ENCODE measurements around the gene CLECL1.

Gene CLECL1

DNA sequence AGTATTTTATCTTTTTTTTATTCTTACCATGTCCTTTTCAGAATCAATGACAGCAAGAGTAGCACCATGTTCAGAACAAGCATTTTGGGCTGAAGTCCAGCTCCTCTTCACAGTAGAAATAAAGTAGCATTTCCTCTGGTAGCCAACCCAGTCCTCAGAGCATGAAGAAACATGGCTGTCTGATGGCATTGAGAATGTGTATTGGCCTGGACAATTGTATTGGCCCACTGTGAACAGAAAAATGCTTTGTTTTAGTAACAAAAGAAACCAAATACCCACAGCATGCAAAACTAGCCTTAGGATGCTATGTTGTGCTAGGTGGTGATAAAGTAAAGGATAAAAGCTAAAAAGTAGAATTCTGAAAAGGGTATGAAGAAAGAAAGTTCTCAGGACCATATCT, 22.1 kb upstream of the CLECL1 start:
- H3K4me2 ChIP-seq (ENCODE audit: low read length), result no peak overlapping the region
- no peaks in the 10 kb centered on the region for H3K36me3 ChIP-seq (replicated peaks; ENCODE audit: low read depth, low read length)
- H3K9me3 ChIP-seq (ENCODE audit: insufficient read depth, low read length), result no peaks in the 10 kb centered on the region
- H4K20me1 ChIP-seq (ENCODE audit: insufficient read depth, low read length), result no peaks in the 10 kb centered on the region
- H3K4me3 ChIP-seq (ENCODE audit: low read length), result no peak overlapping the region
- peaks cover 13% of the 10 kb centered on the region for H3K79me2 ChIP-seq (ENCODE audit: low read length)
- H3K27ac ChIP-seq (ENCODE audit: low read length), result no peak overlapping the region
- H3K4me1 ChIP-seq (ENCODE audit: low read length), result peaks cover 35% of the 10 kb centered on the region
- no peak overlapping the region for H3K9ac ChIP-seq (ENCODE audit: low read length)
- H2AFZ ChIP-seq (ENCODE audit: low read depth, low read length), result no peak overlapping the region
- no peaks in the 10 kb centered on the region for H3K27me3 ChIP-seq (ENCODE audit: low read depth, low read length)
- TF ChIP-seq, protein P1, sequence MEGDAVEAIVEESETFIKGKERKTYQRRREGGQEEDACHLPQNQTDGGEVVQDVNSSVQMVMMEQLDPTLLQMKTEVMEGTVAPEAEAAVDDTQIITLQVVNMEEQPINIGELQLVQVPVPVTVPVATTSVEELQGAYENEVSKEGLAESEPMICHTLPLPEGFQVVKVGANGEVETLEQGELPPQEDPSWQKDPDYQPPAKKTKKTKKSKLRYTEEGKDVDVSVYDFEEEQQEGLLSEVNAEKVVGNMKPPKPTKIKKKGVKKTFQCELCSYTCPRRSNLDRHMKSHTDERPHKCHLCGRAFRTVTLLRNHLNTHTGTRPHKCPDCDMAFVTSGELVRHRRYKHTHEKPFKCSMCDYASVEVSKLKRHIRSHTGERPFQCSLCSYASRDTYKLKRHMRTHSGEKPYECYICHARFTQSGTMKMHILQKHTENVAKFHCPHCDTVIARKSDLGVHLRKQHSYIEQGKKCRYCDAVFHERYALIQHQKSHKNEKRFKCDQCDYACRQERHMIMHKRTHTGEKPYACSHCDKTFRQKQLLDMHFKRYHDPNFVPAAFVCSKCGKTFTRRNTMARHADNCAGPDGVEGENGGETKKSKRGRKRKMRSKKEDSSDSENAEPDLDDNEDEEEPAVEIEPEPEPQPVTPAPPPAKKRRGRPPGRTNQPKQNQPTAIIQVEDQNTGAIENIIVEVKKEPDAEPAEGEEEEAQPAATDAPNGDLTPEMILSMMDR (IDR thresholded peaks at IDR 0.05; ENCODE audit: low read depth, low read length), result no peak
- no peak for TF ChIP-seq EZH2phosphoT487 (IDR thresholded peaks at IDR 0.05; ENCODE audit: low read depth)

DNA sequence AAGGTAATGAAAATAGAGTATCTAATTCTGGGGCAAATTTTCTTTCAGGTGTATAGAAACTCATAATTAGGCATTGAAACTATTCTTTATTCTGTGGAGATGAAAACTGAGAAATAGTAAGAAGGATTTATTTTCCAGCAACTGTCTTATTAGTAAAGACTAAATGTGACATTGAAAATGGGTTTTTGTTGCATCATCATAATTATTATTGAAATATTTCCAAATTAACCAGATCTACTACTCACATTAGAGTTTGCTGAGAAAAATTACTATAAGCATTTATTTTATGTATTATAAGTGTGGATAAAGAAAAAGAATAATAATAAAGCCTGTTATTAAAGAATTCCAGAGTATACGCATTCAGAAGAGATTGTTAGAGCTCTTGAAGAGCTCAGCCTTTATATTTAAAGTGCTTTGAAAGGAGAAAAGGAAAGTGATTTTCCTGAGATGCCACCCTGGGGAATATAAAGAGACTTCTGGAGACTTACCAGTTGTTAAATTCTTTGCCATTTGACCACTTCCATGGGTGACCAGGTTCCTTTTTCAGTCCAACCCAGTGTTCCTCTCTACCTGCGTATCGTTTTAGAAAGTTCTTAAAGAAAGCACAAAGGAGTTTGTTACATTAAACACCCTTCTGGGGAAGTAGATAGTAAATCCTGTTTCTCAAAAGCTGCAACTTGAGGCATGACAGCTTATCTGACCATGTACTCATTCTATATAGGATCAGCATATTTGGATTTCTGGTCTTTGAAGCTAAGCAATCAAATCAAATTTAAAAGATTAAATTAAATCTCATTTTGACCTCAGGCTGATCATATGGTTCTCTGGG, 21.4 kb upstream of the CLECL1 start:
- Histone ChIP-seq H3K4me3 (ENCODE audit: low read length) (no peak overlapping the region), H4K20me1 (ENCODE audit: insufficient read depth, low read length) (no peaks in the 10 kb centered on the region), H3K79me2 (ENCODE audit: low read length) (peaks cover 7% of the 10 kb centered on the region; the same call in 1 of the 2 replicates), H3K27me3 (ENCODE audit: low read depth, low read length) (no peaks in the 10 kb centered on the region), H3K4me1 (ENCODE audit: low read length) (peaks cover 29% of the 10 kb centered on the region), H2AFZ (ENCODE audit: low read depth, low read length) (no peak overlapping the region), H3K9ac (ENCODE audit: low read length) (no peak overlapping the region), H3K9me3 (ENCODE audit: insufficient read depth, low read length) (no peaks in the 10 kb centered on the region), H3K27ac (ENCODE audit: low read length) (no peak overlapping the region), H3K36me3 (replicated peaks; ENCODE audit: low read depth, low read length) (no peaks in the 10 kb centered on the region), H3K4me2 (ENCODE audit: low read length) (no peak overlapping the region)
- TF ChIP-seq, protein P1 (IDR thresholded peaks at IDR 0.05; ENCODE audit: low read depth, low read length), result no peak
- no peak for TF ChIP-seq EZH2phosphoT487 (IDR thresholded peaks at IDR 0.05; ENCODE audit: low read depth)

DNA sequence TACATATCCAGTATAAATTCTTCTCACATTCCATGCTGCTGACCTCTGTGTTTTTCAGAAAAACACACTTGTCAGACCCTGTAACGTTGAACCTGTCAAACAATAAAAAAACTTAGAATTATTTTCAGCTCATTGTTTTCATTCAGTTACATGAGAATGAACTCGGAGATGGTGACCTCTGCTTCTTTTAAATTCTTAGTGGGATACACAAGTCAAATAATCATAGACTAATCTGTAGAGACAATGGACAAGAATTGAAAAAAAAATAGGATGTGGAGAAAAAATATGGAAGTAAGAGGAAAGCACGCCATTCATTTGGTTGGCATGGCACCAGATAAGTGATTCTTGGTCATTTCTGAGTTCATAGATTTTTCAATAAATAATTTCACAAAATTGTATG, 20.6 kb upstream of the CLECL1 start:
- TF ChIP-seq, protein P1 (IDR thresholded peaks at IDR 0.05; ENCODE audit: low read depth, low read length), result no peak
- TF ChIP-seq EZH2phosphoT487 (IDR thresholded peaks at IDR 0.05; ENCODE audit: low read depth), result no peak
- Histone ChIP-seq H3K4me3 (ENCODE audit: low read length) (no peak overlapping the region), H2AFZ (ENCODE audit: low read depth, low read length) (no peak overlapping the region), H3K9ac (ENCODE audit: low read length) (no peak overlapping the region), H4K20me1 (ENCODE audit: insufficient read depth, low read length) (no peaks in the 10 kb centered on the region), H3K79me2 (ENCODE audit: low read length) (peaks cover 6% of the 10 kb centered on the region; the same call in 1 of the 2 replicates), H3K4me1 (ENCODE audit: low read length) (peaks cover 24% of the 10 kb centered on the region), H3K4me2 (ENCODE audit: low read length) (no peak overlapping the region), H3K36me3 (replicated peaks; ENCODE audit: low read depth, low read length) (no peaks in the 10 kb centered on the region), H3K9me3 (ENCODE audit: insufficient read depth, low read length) (no peaks in the 10 kb centered on the region), H3K27ac (ENCODE audit: low read length) (no peak overlapping the region), H3K27me3 (ENCODE audit: low read depth, low read length) (no peaks in the 10 kb centered on the region)

DNA sequence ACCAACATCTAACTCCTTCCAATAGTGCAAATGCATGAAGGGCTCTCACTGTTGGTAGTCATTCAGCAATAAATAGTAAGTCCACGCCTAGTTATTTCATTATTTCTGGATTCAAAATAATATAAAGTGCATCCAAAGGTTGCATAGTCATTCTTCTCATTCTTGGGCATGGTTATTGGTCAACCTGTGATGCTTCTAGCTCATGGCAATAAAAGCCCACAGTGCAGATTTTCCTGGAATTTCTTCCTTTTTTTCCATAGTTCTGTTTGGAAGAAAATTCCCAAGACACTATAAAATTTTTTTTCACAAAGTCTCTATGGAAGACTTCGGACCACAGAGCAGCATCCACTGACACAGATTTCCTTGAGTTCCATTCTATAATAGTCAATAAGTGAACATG, 20.2 kb upstream of the CLECL1 start:
- H3K9me3 ChIP-seq (ENCODE audit: insufficient read depth, low read length), result no peaks in the 10 kb centered on the region
- no peak overlapping the region for H3K4me3 ChIP-seq (ENCODE audit: low read length)
- H3K9ac ChIP-seq (ENCODE audit: low read length), result no peak overlapping the region
- no peaks in the 10 kb centered on the region for H3K27me3 ChIP-seq (ENCODE audit: low read depth, low read length)
- peaks cover 20% of the 10 kb centered on the region for H3K4me1 ChIP-seq (ENCODE audit: low read length)
- H3K4me2 ChIP-seq (ENCODE audit: low read length), result no peak overlapping the region
- no peaks in the 10 kb centered on the region for H3K36me3 ChIP-seq (replicated peaks; ENCODE audit: low read depth, low read length)
- no peak overlapping the region for H3K27ac ChIP-seq (ENCODE audit: low read length)
- H3K79me2 ChIP-seq (ENCODE audit: low read length), result 0 out of 2 replicates have a peak, but pooled peaks cover 1% of the 10 kb centered on the region
- H2AFZ ChIP-seq (ENCODE audit: low read depth, low read length), result no peak overlapping the region
- H4K20me1 ChIP-seq (ENCODE audit: insufficient read depth, low read length), result no peaks in the 10 kb centered on the region
- no peak for TF ChIP-seq EZH2phosphoT487 (IDR thresholded peaks at IDR 0.05; ENCODE audit: low read depth)
- TF ChIP-seq, protein P1 (IDR thresholded peaks at IDR 0.05; ENCODE audit: low read depth, low read length), result no peak

Data from OCI-LY3 (cell line).